H1 (cell line): Measurements from ENCODE around the gene HIPK2. TPM values are rescaled to one million over a fixed set of nuclear protein-coding genes. Genes with fewer than 3 reads are reported as not detected.

Source experiments
- CTCF ChIA-PET: fragments of 300-600 bp; sonication (Branson Sonifier 250); formaldehyde crosslinking; loops from one replicate; lab custom pipeline; 2021; ENCODE audit not compliant: partially characterized antibody; lab: Charles Lee
- POLR2A ChIA-PET: fragments of 300-600 bp; sonication (Branson Sonifier 250); formaldehyde crosslinking; loops from one replicate; lab custom pipeline; 2021; ENCODE audit warnings: inconsistent platforms; ENCODE audit not compliant: partially characterized antibody; lab: Charles Lee
- DNase-seq, 2 experiments: peaks; one replicate each; pipeline versions ENCODE4 v3.0.0 to v3.0.0-alpha.2; 2010 to 2022; ENCODE audit warnings: low spot score in 2 of 2, low read depth in 1 of 2, mixed read lengths in 1 of 2
- FAIRE-seq: peaks from 2 replicates; lab custom pipeline; 2011; peaks lifted over from hg19 to GRCh38; lab: Jason Lieb, UNC
- H2AFZ ChIP-seq: 2 replicates; pipeline ENCODE4 v1.8.1; 2012; ENCODE audit warnings: low read length, inconsistent platforms
- H2AK5ac ChIP-seq: 2 replicates; pipeline ENCODE4 v1.6.1; 2013; ENCODE audit warnings: low read depth, low read length
- H2BK120ac ChIP-seq: replicated peaks from 2 replicates; pipeline ENCODE3; 2013; ENCODE audit warnings: low read depth, low read length, inconsistent platforms
- H2BK12ac ChIP-seq: 2 replicates; pipeline ENCODE4 v1.6.1; 2013; ENCODE audit warnings: low read depth, low read length
- H2BK15ac ChIP-seq: 2 replicates; pipeline ENCODE4 v1.6.1; 2013; ENCODE audit warnings: low read length
- H2BK20ac ChIP-seq: 2 replicates; pipeline ENCODE4 v1.6.1; 2013; ENCODE audit warnings: low read length
- H2BK5ac ChIP-seq: 2 replicates; pipeline ENCODE4 v1.6.1; 2013; ENCODE audit warnings: low read depth, low read length
- H3K14ac ChIP-seq: 2 replicates; pipeline ENCODE4 v1.6.1; 2013; ENCODE audit warnings: inconsistent platforms; ENCODE audit not compliant: insufficient read length
- H3K18ac ChIP-seq: 2 replicates; pipeline ENCODE4 v1.6.1; 2013; ENCODE audit warnings: low read length; ENCODE audit errors: extremely low read depth
- H3K23ac ChIP-seq: 2 replicates; pipeline ENCODE4 v1.6.1; 2013; ENCODE audit warnings: inconsistent platforms; ENCODE audit not compliant: insufficient read length
- H3K23me2 ChIP-seq: 2 replicates; pipeline ENCODE4 v1.6.1; 2013; ENCODE audit warnings: low read depth, low read length
- H3K27ac ChIP-seq: 2 replicates; pipeline ENCODE4 v1.6.1; 2011; ENCODE audit warnings: low read depth, low read length, inconsistent platforms
- H3K27me3 ChIP-seq, 4 experiments: replicated peaks in 1 of 4; 1 replicate in 1 of 4; 2 replicates in 3 of 4; pipeline versions ENCODE4 v1.6.1 to v1.8.1; 2011 to 2013; ENCODE audit warnings: low read length in 3 of 4, mild to moderate bottlenecking in 3 of 4, inconsistent platforms in 2 of 4, mixed read lengths in 2 of 4, moderate library complexity in 1 of 4; ENCODE audit not compliant: control insufficient read depth in 3 of 4, insufficient read depth in 3 of 4; ENCODE audit errors: extremely low read depth in 1 of 4
- H3K36me3 ChIP-seq, 4 experiments: 2 replicates each; pipeline versions ENCODE4 v1.6.1 to v1.8.1; 2011 to 2013; ENCODE audit warnings: mild to moderate bottlenecking in 4 of 4, low read length in 3 of 4, moderate library complexity in 2 of 4, control low read depth in 1 of 4, inconsistent platforms in 1 of 4; ENCODE audit not compliant: insufficient read depth in 4 of 4, control insufficient read depth in 2 of 4
- H3K4ac ChIP-seq: replicated peaks from 2 replicates; pipeline ENCODE3; 2013; ENCODE audit warnings: low read length, low read depth, mixed read lengths, inconsistent platforms; ENCODE audit not compliant: insufficient read length
- H3K4me1 ChIP-seq, 4 experiments: replicated peaks in 1 of 4; 1 replicate in 1 of 4; 2 replicates in 3 of 4; pipeline versions ENCODE4 v1.6.1 to v1.8.1; 2011 to 2013; ENCODE audit warnings: low read length in 3 of 4, inconsistent platforms in 2 of 4, mixed read lengths in 1 of 4; ENCODE audit not compliant: insufficient read depth in 4 of 4, control insufficient read depth in 3 of 4
- H3K4me2 ChIP-seq, 2 experiments: 2 replicates each; pipeline versions ENCODE4 v1.6.1 to v1.8.1; 2011 to 2013; ENCODE audit warnings: low read depth in 2 of 2, low read length in 2 of 2, control low read depth in 1 of 2, inconsistent platforms in 1 of 2, mild to moderate bottlenecking in 1 of 2; ENCODE audit not compliant: insufficient read depth in 1 of 2
- H3K4me3 ChIP-seq, 4 experiments: fragments of 200-600, 300-600 bp in 1 of 4; sonication (generic), shearing (Covaris generic), sonication (Bioruptor Twin) in 1 of 4; 2 replicates each; pipeline versions ENCODE4 v1.5.1 to v1.8.1; 2011 to 2016; ENCODE audit warnings: low read length in 4 of 4, low read depth in 3 of 4, control low read depth in 2 of 4, inconsistent platforms in 2 of 4, mild to moderate bottlenecking in 2 of 4, mixed read lengths in 1 of 4, moderate library complexity in 1 of 4; ENCODE audit not compliant: insufficient read depth in 2 of 4; ENCODE audit errors: extremely low read depth in 1 of 4
- H3K56ac ChIP-seq: replicated peaks from 2 replicates; pipeline ENCODE3; 2013; ENCODE audit warnings: low read depth, mild to moderate bottlenecking, mixed read lengths, low read length, inconsistent platforms; ENCODE audit not compliant: insufficient read length
- H3K79me1 ChIP-seq: 2 replicates; pipeline ENCODE4 v1.6.1; 2013; ENCODE audit warnings: low read depth, low read length, control low read depth
- H3K79me2 ChIP-seq, 2 experiments: 2 replicates each; pipeline versions ENCODE4 v1.6.1 to v1.8.1; 2012 to 2013; ENCODE audit warnings: low read length in 2 of 2, mild to moderate bottlenecking in 2 of 2, inconsistent platforms in 1 of 2; ENCODE audit not compliant: insufficient read depth in 2 of 2, control insufficient read depth in 1 of 2
- H3K9ac ChIP-seq, 4 experiments: replicated peaks in 1 of 4; 1 replicate in 1 of 4; 2 replicates in 3 of 4; pipeline versions ENCODE4 v1.6.1 to v1.8.1; 2011 to 2013; ENCODE audit warnings: low read depth in 3 of 4, low read length in 3 of 4, control low read depth in 2 of 4, mild to moderate bottlenecking in 2 of 4, moderate library complexity in 2 of 4, inconsistent platforms in 1 of 4; ENCODE audit errors: extremely low read depth in 1 of 4
- H3K9me3 ChIP-seq, 2 experiments: 2 replicates each; pipeline versions ENCODE4 v1.6.1 to v1.8.1; 2012 to 2013; ENCODE audit warnings: mild to moderate bottlenecking in 2 of 2, moderate library complexity in 2 of 2, control low read depth in 1 of 2, inconsistent platforms in 1 of 2, low read depth in 1 of 2, low read length in 1 of 2, mixed read lengths in 1 of 2; ENCODE audit not compliant: insufficient read depth in 2 of 2
- H4K20me1 ChIP-seq, 2 experiments: replicated peaks in 1 of 2; 2 replicates each; pipeline versions ENCODE3 to v1.8.1; 2011 to 2013; ENCODE audit warnings: inconsistent platforms in 2 of 2, low read length in 2 of 2, mild to moderate bottlenecking in 1 of 2; ENCODE audit not compliant: insufficient read depth in 2 of 2, control insufficient read depth in 1 of 2
- H4K5ac ChIP-seq: 2 replicates; pipeline ENCODE4 v1.6.1; 2013; ENCODE audit warnings: low read length, low read depth, mixed read lengths, inconsistent platforms; ENCODE audit not compliant: insufficient read length
- H4K8ac ChIP-seq: 2 replicates; pipeline ENCODE4 v1.8.0; 2013; ENCODE audit warnings: mild to moderate bottlenecking, moderate library complexity, low read length, inconsistent platforms; ENCODE audit not compliant: insufficient read depth; ENCODE audit errors: extremely low read depth
- H4K91ac ChIP-seq: replicated peaks from 2 replicates; pipeline ENCODE3; 2013; ENCODE audit warnings: low read length, mixed read lengths, inconsistent platforms; ENCODE audit not compliant: insufficient read length
- EGR1 ChIP-seq: IDR thresholded peaks from 2 replicates; pipeline ENCODE4 v1.6.1; 2011; ENCODE audit warnings: low read depth, low read length, borderline replicate concordance
- EZH2 ChIP-seq: fragments of 200-600 bp; sonication (generic); IDR thresholded peaks from 2 replicates; pipeline ENCODE4 v1.7.1; 2012; ENCODE audit warnings: low read depth, mild to moderate bottlenecking, moderate library complexity, low read length, inconsistent platforms; ENCODE audit not compliant: severe bottlenecking
- JUN ChIP-seq: IDR thresholded peaks from 2 replicates; pipeline ENCODE4 v1.6.1; 2011; ENCODE audit warnings: low read depth, mild to moderate bottlenecking, improper control_type of control experiment, low read length
- KDM1A ChIP-seq: fragments of 200-600, 300-600 bp; sonication (generic); IDR thresholded peaks from 2 replicates; pipeline ENCODE4 v1.7.1; 2016; ENCODE audit warnings: mild to moderate bottlenecking, low read length, borderline replicate concordance
- KDM5A ChIP-seq: fragments of 200-600 bp; IDR thresholded peaks from 2 replicates; pipeline ENCODE4 v1.7.1; 2012; ENCODE audit warnings: mild to moderate bottlenecking, low read length, inconsistent platforms, mixed read lengths
- NANOG ChIP-seq: IDR thresholded peaks from 2 replicates; pipeline ENCODE4 v1.6.1; 2011; ENCODE audit warnings: low read length, low read depth, mild to moderate bottlenecking, inconsistent platforms; ENCODE audit not compliant: insufficient read depth, poor library complexity, severe bottlenecking
- NRF1 ChIP-seq: IDR thresholded peaks from 2 replicates; pipeline ENCODE4 v1.6.1; 2011; ENCODE audit warnings: mild to moderate bottlenecking, low read depth, low read length, improper control_type of control experiment
- POLR2AphosphoS5 ChIP-seq: IDR thresholded peaks from 2 replicates; pipeline ENCODE4 v1.6.1; 2011; ENCODE audit warnings: low read depth, low read length
- RAD21 ChIP-seq, 2 experiments: IDR thresholded peaks in 1 of 2; conservative IDR thresholded peaks in 1 of 2; 2 replicates each; pipeline ENCODE4 v1.6.1; 2011; ENCODE audit warnings: low read depth in 2 of 2, low read length in 2 of 2, improper control_type of control experiment in 1 of 2, inconsistent platforms in 1 of 2, mild to moderate bottlenecking in 1 of 2, moderate library complexity in 1 of 2
- RBBP5 ChIP-seq: IDR thresholded peaks from 2 replicates; pipeline ENCODE4 v1.7.1; 2012; ENCODE audit warnings: low read depth, mild to moderate bottlenecking, inconsistent platforms, low read length, moderate library complexity, borderline replicate concordance
- RFX5 ChIP-seq: IDR thresholded peaks from 2 replicates; pipeline ENCODE4 v1.6.1; 2011; ENCODE audit warnings: low read depth, low read length, improper control_type of control experiment, borderline replicate concordance
- RNF2 ChIP-seq: fragments of 200-900, 300-1000 bp; sonication (generic); IDR thresholded peaks from 2 replicates; pipeline ENCODE4 v1.7.1; 2016; ENCODE audit warnings: borderline replicate concordance, low read depth, mild to moderate bottlenecking, antibody characterized with exemption, low read length; ENCODE audit not compliant: poor library complexity, severe bottlenecking; ENCODE audit errors: missing control alignments
- SAP30 ChIP-seq: fragments of 300-600 bp; sonication (generic); IDR thresholded peaks from 2 replicates; pipeline ENCODE4 v1.7.1; 2012; ENCODE audit warnings: low read length, moderate library complexity, mild to moderate bottlenecking, inconsistent platforms; ENCODE audit not compliant: insufficient read depth, insufficient replicate concordance
- SRF ChIP-seq: IDR thresholded peaks from 2 replicates; pipeline ENCODE4 v1.6.1; 2011; ENCODE audit warnings: mild to moderate bottlenecking, low read depth, low read length, moderate library complexity
- WGBS, 2 experiments: shearing (Covaris generic) in 1 of 2; methylation state at CpG; one replicate each; pipeline versions ENCODE4 v1.1.6 to v1.1.7; 2013 to 2015; ENCODE audit warnings: low lambda C conversion rate in 2 of 2, mixed read lengths in 2 of 2, inconsistent platforms in 1 of 2, low coverage in 1 of 2, missing lambda C conversion rate in 1 of 2; ENCODE audit not compliant: insufficient replicate concordance in 2 of 2, insufficient coverage in 1 of 2, insufficient read length in 1 of 2; ENCODE audit errors: extremely low coverage in 1 of 2, missing lambda C conversion rate in 1 of 2; 5-methylcytosine and 5-hydroxymethylcytosine counted together
- polyA plus RNA-seq, 7 experiments: library from polyadenylated mRNA; depleted of rRNA in 3 of 7; stranded (reverse) in 5 of 7; unstranded in 2 of 7; fragments of >200 nt in 5 of 7; fragments of 200-250 nt in 2 of 7; gene quantifications; 1 replicate in 5 of 7; 2 replicates in 1 of 7; 4 replicates in 1 of 7; pipeline versions ENCODE4 v1.2.1 to v1.2.3, GENCODE V29; 2011 to 2013; ENCODE audit warnings: missing spikeins in 2 of 7, mixed read lengths in 2 of 7
- total RNA-seq: library from RNA; stranded (reverse); fragmentation: NEBNext Ultra II Directional; extraction: Animal tissue kit (Norgen Biotek cat#: 25700); gene quantifications from 2 replicates; pipeline ENCODE4 v1.2.1, GENCODE V29; 2021

Gene HIPK2
- total and polyA plus RNA-seq, 2 of the 8 experiments (the other 6 are each of a cell fraction or from before 2014, with no cell fraction given), result 8.3 to 24.3 TPM

- ChIA-PET CTCF (interaction anchor here (0.6 kb wide), 2 partner anchors 139 to 178 kb away, joined by 3 to 4 read pairs; no protein-coding TSS in a partner anchor), POLR2A (no interaction called here)
- Histone ChIP-seq H4K20me1 (no peaks in the 10 kb centered on the region), H2BK20ac (no peak overlapping the region), H4K91ac (no peak overlapping the region), H3K79me1 (no peaks in the 10 kb centered on the region), H3K56ac (no peak overlapping the region), H3K4me2 (no peak overlapping the region), H4K8ac (no peak overlapping the region), H2BK12ac (no peak overlapping the region), H3K79me2 (no peaks in the 10 kb centered on the region), H2BK120ac (no peak overlapping the region), H3K4me1 (no peaks in the 10 kb centered on the region), H3K27me3 (no peaks in the 10 kb centered on the region), H4K5ac (no peak overlapping the region), H3K18ac (no peak overlapping the region), H3K4ac (no peak overlapping the region), H3K23me2 (no peaks in the 10 kb centered on the region), H2BK5ac (no peak overlapping the region), H3K9ac (no peak overlapping the region), H2AK5ac (no peak overlapping the region), H2BK15ac (no peak overlapping the region), H3K27ac (no peak overlapping the region), H3K9me3 (peaks cover 9 to 10% of the 10 kb centered on the region in 2 experiments), H3K23ac (no peak overlapping the region), H3K4me3 (no peak overlapping the region), H3K36me3 (no peaks in the 10 kb centered on the region), H3K14ac (no peak overlapping the region), H2AFZ (no peak overlapping the region)
- no peak for FAIRE-seq
- WGBS, 2 experiments, result 86% methylated on average over 3 of the region's 3 CpGs; no CpG with 5 or more reads in 1 of the 2 experiments
- DNase-seq, result no peak
- TF ChIP-seq SAP30 (no peak), NANOG (no peak), POLR2AphosphoS5 (no peak), RBBP5 (no peak), JUN (no peak), KDM5A (no peak), SRF (no peak), RAD21 (IDR thresholded peaks at IDR 0.05 in 1 of 2, conservative IDR thresholded peaks at IDR 0.05 in 1 of 2; ENCODE audit: low read depth in 2 of 2, low read length in 2 of 2) (no peak), KDM1A (no peak), NRF1 (no peak), EGR1 (no peak), EZH2 (no peak), RNF2 (no peak), RFX5 (no peak)
Measured at GRCh38 chr7:139808427-139808826, 30.6 kb upstream of the HIPK2 start.
